Calu3 (cell line): ENCODE data around the gene WWOX. TPM values are rescaled to one million over a fixed set of nuclear protein-coding genes. Genes with fewer than 3 reads are reported as not detected.
"Not testable (repeated sequence)": the region's sequence is repeated elsewhere in the genome, so short reads cannot be mapped to it uniquely, and the experiment has no call there.

Experiments
- BruUV-seq: library from RNA; stranded (reverse); fragments of 400-500 nt; replicated peaks from 2 replicates; lab custom pipeline; 2021; lab: Mats Ljungman, UMichigan
- CTCF ChIA-PET: fragments of 300-600 bp; sonication (Branson Sonifier 250); formaldehyde crosslinking; loops from one replicate; lab custom pipeline; 2022; ENCODE audit warnings: antibody characterized with exemption; lab: Charles Lee
- DNase-seq: peaks from one replicate; pipeline ENCODE4 v3.0.0; 2022
- H3K27ac Mint-ChIP-seq: one replicate; pipeline ENCODE4 v1.8.0; 2022; ENCODE audit warnings: mixed read lengths; ENCODE audit not compliant: unreplicated experiment
- H3K27me3 Mint-ChIP-seq: one replicate; pipeline ENCODE4 v1.8.0; 2022; ENCODE audit warnings: mixed read lengths; ENCODE audit not compliant: unreplicated experiment
- H3K36me3 Mint-ChIP-seq: one replicate; pipeline ENCODE4 v1.8.0; 2022; ENCODE audit warnings: mild to moderate bottlenecking, moderate library complexity, mixed read lengths; ENCODE audit not compliant: insufficient read depth, unreplicated experiment
- H3K4me1 Mint-ChIP-seq: one replicate; pipeline ENCODE4 v1.8.0; 2022; ENCODE audit warnings: mild to moderate bottlenecking, low read depth, mixed read lengths; ENCODE audit not compliant: unreplicated experiment
- H3K4me3 Mint-ChIP-seq: one replicate; pipeline ENCODE4 v1.8.0; 2022; ENCODE audit warnings: mild to moderate bottlenecking, low read depth, moderate library complexity, mixed read lengths; ENCODE audit not compliant: unreplicated experiment
- H3K9me3 Mint-ChIP-seq: one replicate; pipeline ENCODE4 v1.8.0; 2022; ENCODE audit warnings: low read depth, mixed read lengths; ENCODE audit not compliant: unreplicated experiment
- CTCF ChIP-seq: fragments of 200-600 bp; IDR thresholded peaks from one replicate; pipeline ENCODE4 v1.8.0; 2022; ENCODE audit warnings: antibody characterized with exemption; ENCODE audit not compliant: unreplicated experiment
- intact Hi-C: fragments of 100-400 bp; cut with micrococcal nuclease; formaldehyde crosslinking; loops from one replicate; pipeline ENCODE4 v1.10.0; 2022; ENCODE audit not compliant: unreplicated experiment
- total RNA-seq: library from RNA; stranded (reverse); gene quantifications from 2 replicates; pipeline ENCODE4 v1.2.3, GENCODE V29; 2022

WWOX gene
- total RNA-seq, 1 experiment from 2014 or later = 33.5 TPM

- intact Hi-C loops = no loop called here
- Mint-ChIP-seq H3K27me3 (no peaks in the 10 kb centered on the region), H3K4me3 (no peak overlapping the region), H3K9me3 (peaks cover 8% of the 10 kb centered on the region), H3K36me3 (no peaks in the 10 kb centered on the region), H3K27ac (no peak overlapping the region), H3K4me1 (no peaks in the 10 kb centered on the region)
- no peak for TF ChIP-seq CTCF
- CTCF ChIA-PET = no interaction called here
- no peak for DNase-seq
- BruUV-seq = no TSS peak
These were observed 1118.9 kb downstream of the WWOX start for GRCh38 chr16:79218351-79218750.

GRCh38 chr16:79225994-79226393 lies 1126.5 kb downstream of the WWOX start:
- H3K9me3 Mint-ChIP-seq, DNase-seq, H3K27me3 Mint-ChIP-seq: not testable (repeated sequence)

GRCh38 chr16:79229361-79229760 lies 1129.9 kb downstream of the WWOX start:
- Mint-ChIP-seq H3K27me3 (no peaks in the 10 kb centered on the region), H3K27ac (no peak overlapping the region), H3K36me3 (no peaks in the 10 kb centered on the region), H3K4me3 (no peak overlapping the region), H3K4me1 (no peaks in the 10 kb centered on the region), H3K9me3 (peaks cover 5% of the 10 kb centered on the region)
- CTCF ChIA-PET = no interaction called here
- no peak for DNase-seq
- intact Hi-C loops = no loop called here
- no peak for TF ChIP-seq CTCF
- no TSS peak for BruUV-seq

More at GRCh38 chr16:79225994-79226393, 1126.5 kb downstream of the WWOX start:
- BruUV-seq, H3K27ac Mint-ChIP-seq, H3K4me1 Mint-ChIP-seq, H3K36me3 Mint-ChIP-seq, intact Hi-C loops, CTCF ChIA-PET, H3K4me3 Mint-ChIP-seq: not testable (repeated sequence)

DNA sequence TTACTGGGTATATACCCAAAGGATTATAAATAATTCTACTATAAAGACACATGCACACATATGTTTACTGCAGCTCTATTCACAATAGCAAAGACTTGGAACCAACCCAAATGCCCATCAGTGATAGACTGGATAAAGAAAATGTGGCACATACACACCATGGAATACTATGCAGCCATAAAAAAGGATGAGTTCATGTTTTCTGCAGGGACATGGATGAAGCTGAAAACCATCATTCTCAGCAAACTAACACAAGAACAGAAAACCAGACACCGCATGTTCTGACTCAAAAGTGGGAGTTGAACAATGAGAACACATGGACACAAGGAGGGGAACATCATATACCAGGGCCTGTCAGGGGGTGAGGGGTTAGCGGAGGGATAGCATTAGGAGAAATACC lies 1146.2 kb downstream of the WWOX start:
- H3K36me3 Mint-ChIP-seq, H3K4me3 Mint-ChIP-seq, H3K27ac Mint-ChIP-seq, CTCF ChIA-PET, DNase-seq, intact Hi-C loops, BruUV-seq, H3K4me1 Mint-ChIP-seq: not testable (repeated sequence)
- peaks cover 12% of the 10 kb centered on the region for H3K9me3 Mint-ChIP-seq
- peaks cover 12% of the 10 kb centered on the region for H3K27me3 Mint-ChIP-seq

- intact Hi-C loops = no loop called here
- no TSS peak for BruUV-seq
- Mint-ChIP-seq H3K9me3 (peaks cover 7% of the 10 kb centered on the region), H3K36me3 (no peaks in the 10 kb centered on the region), H3K27ac (no peak overlapping the region), H3K27me3 (no peaks in the 10 kb centered on the region), H3K4me1 (no peaks in the 10 kb centered on the region), H3K4me3 (no peak overlapping the region)
- no peak for TF ChIP-seq CTCF
- CTCF ChIA-PET = no interaction called here
- no peak for DNase-seq
These were observed 1147.9 kb downstream of the WWOX start for GRCh38 chr16:79247386-79247785.
